SU-DHL-6 (cell line): ENCODE measurements around the gene MORN3.

Experiments used
- H2AFZ ChIP-seq: fragments of 200-600 bp; sonication (generic); 2 replicates; pipeline ENCODE4 v1.6.1; 2014; ENCODE audit warnings: low read depth, mild to moderate bottlenecking, moderate library complexity, mixed read lengths, antibody characterized with exemption, low read length; ENCODE audit not compliant: severe bottlenecking
- H3F3A ChIP-seq: fragments of 200-600 bp; shearing (Covaris generic); 2 replicates; pipeline ENCODE4 v1.6.0; 2016; ENCODE audit warnings: antibody characterized with exemption, mild to moderate bottlenecking; ENCODE audit not compliant: insufficient read depth
- H3K27ac ChIP-seq: fragments of 200-600 bp; sonication (generic); 2 replicates; pipeline ENCODE4 v1.5.1; 2016; ENCODE audit warnings: low read depth, mild to moderate bottlenecking, low read length, moderate library complexity, mixed read lengths
- H3K27me3 ChIP-seq: fragments of 200-600 bp; sonication (generic), shearing (Covaris generic); 2 replicates; pipeline ENCODE4 v1.6.0; 2014; ENCODE audit warnings: mild to moderate bottlenecking, low read length
- H3K36me3 ChIP-seq: fragments of 200-600 bp; sonication (generic); 2 replicates; pipeline ENCODE4 v1.6.1; 2014; ENCODE audit warnings: mild to moderate bottlenecking, low read length, mixed read lengths
- H3K4me2 ChIP-seq: fragments of 300-600, 200-600 bp; shearing (Covaris generic), sonication (generic); 2 replicates; pipeline ENCODE4 v1.6.0; 2014; ENCODE audit warnings: low read length, low read depth, mild to moderate bottlenecking; ENCODE audit not compliant: poor library complexity, severe bottlenecking
- H3K4me3 ChIP-seq: fragments of 200-600 bp; sonication (generic); 2 replicates; pipeline ENCODE4 v1.5.1; 2014; ENCODE audit warnings: antibody characterized with exemption, low read length, mild to moderate bottlenecking, mixed read lengths; ENCODE audit not compliant: insufficient read depth, poor library complexity, severe bottlenecking
- H3K79me2 ChIP-seq: fragments of 200-600 bp; sonication (generic); 2 replicates; pipeline ENCODE4 v1.6.1; 2014; ENCODE audit warnings: mild to moderate bottlenecking, low read length, moderate library complexity; ENCODE audit not compliant: insufficient read depth
- H3K9ac ChIP-seq: fragments of 200-600 bp; sonication (generic); 2 replicates; pipeline ENCODE4 v1.7.0; 2014; ENCODE audit warnings: mild to moderate bottlenecking, low read length
- H3K9me2 ChIP-seq: fragments of 200-600 bp; sonication (generic); replicated peaks from 2 replicates; pipeline ENCODE4 v1.6.1; 2014; ENCODE audit warnings: low read length; ENCODE audit not compliant: insufficient read depth
- H3K9me3 ChIP-seq: fragments of 200-600 bp; sonication (generic); 2 replicates; pipeline ENCODE4 v1.6.1; 2014; ENCODE audit warnings: low read length, mixed read lengths; ENCODE audit not compliant: insufficient read depth
- H4K20me1 ChIP-seq: fragments of 200-600 bp; sonication (generic); 2 replicates; pipeline ENCODE4 v1.6.1; 2014; ENCODE audit warnings: low read depth, mild to moderate bottlenecking, antibody characterized with exemption, low read length, moderate library complexity, mixed read lengths
- CTCF ChIP-seq: fragments of 200-600 bp; sonication (generic); IDR thresholded peaks from one replicate; pipeline ENCODE4 v1.5.1; 2017; ENCODE audit warnings: antibody characterized with exemption, mild to moderate bottlenecking, low read length, moderate library complexity; ENCODE audit not compliant: insufficient read depth, poor library complexity, severe bottlenecking
- EZH2phosphoT487 ChIP-seq: fragments of 200-600 bp; sonication (generic), shearing (Covaris generic); conservative IDR thresholded peaks from 2 replicates; pipeline ENCODE4 v1.6.1; 2018; ENCODE audit warnings: mild to moderate bottlenecking, antibody characterized with exemption, low read length, moderate library complexity, mixed read lengths

MORN3 gene

GRCh38 chr12:121669521-121669900 is at the start of gene MORN3:
MORN3 (minus strand) TSS chr12:121669654; CDS start chr12:121669483, 171 bp downstream.
- Histone ChIP-seq H4K20me1 (no peaks in the 10 kb centered on the region), H3K9ac (no peak within 1 kb of the TSS), H3K36me3 (no peaks in the 10 kb centered on the region), H3K4me3 (no peak within 1 kb of the TSS), H3K4me2 (no peak within 1 kb of the TSS), H3K9me2 (no peaks in the 10 kb centered on the region), H3F3A (peaks cover 18% of the 10 kb centered on the region), H2AFZ (no peak within 1 kb of the TSS), H3K27ac (no peak within 1 kb of the TSS), H3K27me3 (no peaks in the 10 kb centered on the region), H3K9me3 (no peaks in the 10 kb centered on the region), H3K79me2 (peaks cover 8% of the 10 kb centered on the region)
- TF ChIP-seq EZH2phosphoT487, result no peak
- TF ChIP-seq CTCF, result no peak

- no peaks in the 10 kb centered on the region; the same call in 1 of the 2 replicates for H3F3A ChIP-seq
- H3K79me2 ChIP-seq, result no peaks in the 10 kb centered on the region; the same call in 1 of the 2 replicates
- no peaks in the 10 kb centered on the region for H3K9me2 ChIP-seq
- no peak overlapping the region for H3K4me2 ChIP-seq
- H2AFZ ChIP-seq, result no peak overlapping the region
- H3K27ac ChIP-seq, result no peak overlapping the region
- no peaks in the 10 kb centered on the region for H4K20me1 ChIP-seq
- H3K9ac ChIP-seq, result no peak overlapping the region
- no peaks in the 10 kb centered on the region for H3K36me3 ChIP-seq
- TF ChIP-seq EZH2phosphoT487 (no peak), CTCF (no peak)
- H3K27me3 ChIP-seq, result no peaks in the 10 kb centered on the region
- no peaks in the 10 kb centered on the region for H3K9me3 ChIP-seq
- H3K4me3 ChIP-seq, result no peak overlapping the region
These were observed 49.3 kb upstream of the MORN3 start for GRCh38 chr12:121718653-121719239.

- Histone ChIP-seq H3K27ac (no peak overlapping the region), H3K4me3 (no peak overlapping the region), H2AFZ (no peak overlapping the region)
These were observed 47.7 kb upstream of the MORN3 start for GRCh38 chr12:121717041-121717699.

More at GRCh38 chr12:121717041-121717699, 47.7 kb upstream of the MORN3 start:
- H3K79me2 ChIP-seq, result no peaks in the 10 kb centered on the region
- no peaks in the 10 kb centered on the region for H3K27me3 ChIP-seq
- H3F3A ChIP-seq, result no peaks in the 10 kb centered on the region; the same call in 1 of the 2 replicates
- H3K4me2 ChIP-seq, result no peak overlapping the region
- TF ChIP-seq CTCF (no peak), EZH2phosphoT487 (no peak)
- H3K9me3 ChIP-seq, result no peaks in the 10 kb centered on the region
- no peak overlapping the region for H3K9ac ChIP-seq
- no peaks in the 10 kb centered on the region for H3K9me2 ChIP-seq
- H3K36me3 ChIP-seq, result no peaks in the 10 kb centered on the region
- H4K20me1 ChIP-seq, result no peaks in the 10 kb centered on the region
